ENCODE data around the gene PSME3.

- TF ChIP-seq GATA3 (IDR thresholded peaks at IDR 0.05; ENCODE audit: low read depth, low read length) (no peak), GATA2 (IDR thresholded peaks at IDR 0.05; ENCODE audit: low read depth, low read length) (no peak)
Observed at GRCh38 chr17:42857389-42857788, 24.2 kb downstream of the PSME3 start.
